Nephron (organoid): Measurements from ENCODE around the gene CDHR3.

Experiments
- H3K27ac Mint-ChIP-seq, 3 experiments: 2 replicates each; pipeline ENCODE4 v1.8.0; 2020; ENCODE audit warnings: mixed read lengths in 3 of 3, mild to moderate bottlenecking in 2 of 3, moderate library complexity in 1 of 3
- H3K27me3 Mint-ChIP-seq: 2 replicates; pipeline ENCODE4 v1.8.0; 2021; ENCODE audit warnings: low read depth, mild to moderate bottlenecking, moderate library complexity, mixed read lengths
- H3K36me3 Mint-ChIP-seq: 2 replicates; pipeline ENCODE4 v1.8.0; 2020; ENCODE audit warnings: low read depth, mixed read lengths
- H3K4me1 Mint-ChIP-seq: 2 replicates; pipeline ENCODE4 v1.8.0; 2020; ENCODE audit warnings: mixed read lengths
- H3K4me3 Mint-ChIP-seq, 3 experiments: 2 replicates each; pipeline ENCODE4 v1.8.0; 2020; ENCODE audit warnings: mild to moderate bottlenecking in 3 of 3, mixed read lengths in 3 of 3, moderate library complexity in 2 of 3
- H3K9me3 Mint-ChIP-seq: 2 replicates; pipeline ENCODE4 v1.8.0; 2020; ENCODE audit warnings: mixed read lengths
- CTCF ChIP-seq, 3 experiments: fragments of 200-600 bp; sonication (generic); IDR thresholded peaks; one replicate each; pipeline ENCODE4 v1.5.0; 2021; ENCODE audit warnings: antibody characterized with exemption in 3 of 3; ENCODE audit not compliant: unreplicated experiment in 3 of 3

CDHR3 gene

GRCh38 chr7:105935250-105935649 lies 27.8 kb upstream of the CDHR3 start:
- no peak overlapping the region for H3K4me3 Mint-ChIP-seq
- TF ChIP-seq CTCF (IDR thresholded peaks at IDR 0.05; ENCODE audit: unreplicated experiment in 3 of 3): no peak
- H3K27ac Mint-ChIP-seq: no peak overlapping the region
- H3K36me3 Mint-ChIP-seq: no peaks in the 10 kb centered on the region
- peaks cover 13% of the 10 kb centered on the region for H3K4me1 Mint-ChIP-seq
- no peaks in the 10 kb centered on the region for H3K9me3 Mint-ChIP-seq
- H3K27me3 Mint-ChIP-seq: peaks cover 7% of the 10 kb centered on the region

- H3K4me3 Mint-ChIP-seq: no peak overlapping the region
- H3K36me3 Mint-ChIP-seq: no peaks in the 10 kb centered on the region
- H3K9me3 Mint-ChIP-seq: no peaks in the 10 kb centered on the region
- no peak for TF ChIP-seq CTCF (IDR thresholded peaks at IDR 0.05; ENCODE audit: unreplicated experiment in 3 of 3)
- peaks cover 6% of the 10 kb centered on the region for H3K4me1 Mint-ChIP-seq
- H3K27ac Mint-ChIP-seq: no peak overlapping the region
- H3K27me3 Mint-ChIP-seq: peaks cover 7% of the 10 kb centered on the region
Observed at GRCh38 chr7:105937411-105937810, 25.7 kb upstream of the CDHR3 start.

GRCh38 chr7:105940109-105940508 lies 23.0 kb upstream of the CDHR3 start:
- Mint-ChIP-seq H3K4me3 (no peak overlapping the region), H3K9me3 (no peaks in the 10 kb centered on the region), H3K27ac (no peak overlapping the region), H3K36me3 (no peaks in the 10 kb centered on the region), H3K4me1 (peaks cover 3% of the 10 kb centered on the region), H3K27me3 (no peaks in the 10 kb centered on the region)
- no peak for TF ChIP-seq CTCF (IDR thresholded peaks at IDR 0.05; ENCODE audit: unreplicated experiment in 3 of 3)

GRCh38 chr7:105941596-105941995 lies 21.5 kb upstream of the CDHR3 start:
- no peak for TF ChIP-seq CTCF (IDR thresholded peaks at IDR 0.05; ENCODE audit: unreplicated experiment in 3 of 3)
- Mint-ChIP-seq H3K4me3 (no peak overlapping the region), H3K9me3 (no peaks in the 10 kb centered on the region), H3K4me1 (peaks cover 4% of the 10 kb centered on the region), H3K27me3 (no peaks in the 10 kb centered on the region), H3K27ac (no peak overlapping the region), H3K36me3 (no peaks in the 10 kb centered on the region)

GRCh38 chr7:105943486-105943885 lies 19.6 kb upstream of the CDHR3 start:
- Mint-ChIP-seq H3K36me3 (no peaks in the 10 kb centered on the region), H3K27ac (no peak overlapping the region), H3K4me3 (no peak overlapping the region), H3K9me3 (no peaks in the 10 kb centered on the region), H3K4me1 (peaks cover 4% of the 10 kb centered on the region), H3K27me3 (no peaks in the 10 kb centered on the region)
- TF ChIP-seq CTCF (IDR thresholded peaks at IDR 0.05; ENCODE audit: unreplicated experiment in 3 of 3): no peak

- no peaks in the 10 kb centered on the region for H3K27me3 Mint-ChIP-seq
- H3K4me1 Mint-ChIP-seq: peaks cover 4% of the 10 kb centered on the region
- no peaks in the 10 kb centered on the region for H3K36me3 Mint-ChIP-seq
- no peak overlapping the region for H3K4me3 Mint-ChIP-seq
- no peak for TF ChIP-seq CTCF (IDR thresholded peaks at IDR 0.05; ENCODE audit: unreplicated experiment in 3 of 3)
- no peaks in the 10 kb centered on the region for H3K9me3 Mint-ChIP-seq
- no peak overlapping the region for H3K27ac Mint-ChIP-seq
Observed at GRCh38 chr7:105945848-105946247, 17.2 kb upstream of the CDHR3 start.
